Prostate gland (tissue), 2 donors: ENCODE data around the gene COL25A1.

Source experiments
- POLR2A ChIP-seq: fragments of 450-650 bp; IDR thresholded peaks from one replicate; pipeline ENCODE4 v1.6.1; 2016; ENCODE audit warnings: antibody characterized with exemption, mild to moderate bottlenecking
- TF ChIP-seq, protein P1 (sequence below), 4 experiments: fragments of 200-600 bp in 2 of 4; fragments of 450-650 bp in 2 of 4; sonication (generic) in 2 of 4; IDR thresholded peaks; 1 replicate in 3 of 4; 2 replicates in 1 of 4; pipeline ENCODE4 v1.5.1; 2016 to 2019; ENCODE audit warnings: antibody characterized with exemption in 4 of 4, mild to moderate bottlenecking in 2 of 4, moderate library complexity in 2 of 4

GRCh38 chr4:108830509-108831244 lies 471.8 kb downstream of the COL25A1 start:
- TF ChIP-seq, protein P1, sequence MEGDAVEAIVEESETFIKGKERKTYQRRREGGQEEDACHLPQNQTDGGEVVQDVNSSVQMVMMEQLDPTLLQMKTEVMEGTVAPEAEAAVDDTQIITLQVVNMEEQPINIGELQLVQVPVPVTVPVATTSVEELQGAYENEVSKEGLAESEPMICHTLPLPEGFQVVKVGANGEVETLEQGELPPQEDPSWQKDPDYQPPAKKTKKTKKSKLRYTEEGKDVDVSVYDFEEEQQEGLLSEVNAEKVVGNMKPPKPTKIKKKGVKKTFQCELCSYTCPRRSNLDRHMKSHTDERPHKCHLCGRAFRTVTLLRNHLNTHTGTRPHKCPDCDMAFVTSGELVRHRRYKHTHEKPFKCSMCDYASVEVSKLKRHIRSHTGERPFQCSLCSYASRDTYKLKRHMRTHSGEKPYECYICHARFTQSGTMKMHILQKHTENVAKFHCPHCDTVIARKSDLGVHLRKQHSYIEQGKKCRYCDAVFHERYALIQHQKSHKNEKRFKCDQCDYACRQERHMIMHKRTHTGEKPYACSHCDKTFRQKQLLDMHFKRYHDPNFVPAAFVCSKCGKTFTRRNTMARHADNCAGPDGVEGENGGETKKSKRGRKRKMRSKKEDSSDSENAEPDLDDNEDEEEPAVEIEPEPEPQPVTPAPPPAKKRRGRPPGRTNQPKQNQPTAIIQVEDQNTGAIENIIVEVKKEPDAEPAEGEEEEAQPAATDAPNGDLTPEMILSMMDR (IDR thresholded peaks at IDR 0.05), result no peak
- no peak for TF ChIP-seq POLR2A
